NB4 (cell line): ENCODE measurements around the gene GALNTL6.

Experiments
- DNase-seq: peaks from one replicate; pipeline ENCODE4 v3.0.0; 2010; ENCODE audit warnings: low read depth
- H3K4me3 ChIP-seq: one replicate; pipeline ENCODE4 v1.5.1; 2011; ENCODE audit warnings: mild to moderate bottlenecking, low read depth, low read length, moderate library complexity
- CTCF ChIP-seq: IDR thresholded peaks from one replicate; pipeline ENCODE4 v1.5.1; 2012; ENCODE audit warnings: low read depth, low read length
- MAX ChIP-seq: IDR thresholded peaks from 2 replicates; pipeline ENCODE4 v1.6.1; 2011; ENCODE audit warnings: low read depth, low read length
- MYC ChIP-seq: IDR thresholded peaks from 2 replicates; pipeline ENCODE4 v1.6.1; 2011; ENCODE audit warnings: low read depth, low read length
- POLR2A ChIP-seq: IDR thresholded peaks from 2 replicates; pipeline ENCODE4 v1.6.1; 2011; ENCODE audit warnings: mild to moderate bottlenecking; ENCODE audit not compliant: insufficient read length; ENCODE audit errors: extremely low read depth

GALNTL6 gene

GRCh38 chr4:171928336-171928735 is 115.1 kb downstream of the GALNTL6 start:
- TF ChIP-seq POLR2A: no peak
- no peak for TF ChIP-seq MAX
- no peak for TF ChIP-seq CTCF
- no peak for TF ChIP-seq MYC
- no peak overlapping the region for H3K4me3 ChIP-seq
- no peak for DNase-seq

GRCh38 chr4:171929477-171929876 is 116.3 kb downstream of the GALNTL6 start:
- TF ChIP-seq MYC: no peak
- no peak for TF ChIP-seq CTCF
- no peak for TF ChIP-seq POLR2A
- no peak for DNase-seq
- no peak overlapping the region for H3K4me3 ChIP-seq

GRCh38 chr4:171929907-171930306 is 116.7 kb downstream of the GALNTL6 start:
- H3K4me3 ChIP-seq: no peak overlapping the region
- no peak for TF ChIP-seq MYC
- TF ChIP-seq MAX: no peak
- TF ChIP-seq POLR2A: no peak
- TF ChIP-seq CTCF: no peak
- DNase-seq: no peak

GRCh38 chr4:171932238-171932637 is 119.0 kb downstream of the GALNTL6 start:
- TF ChIP-seq CTCF (no peak), MAX (no peak), POLR2A (no peak), MYC (no peak)
- no peak for DNase-seq
- no peak overlapping the region for H3K4me3 ChIP-seq

GRCh38 chr4:171940656-171941055 is 127.5 kb downstream of the GALNTL6 start:
- DNase-seq: no peak
- TF ChIP-seq MYC (no peak), POLR2A (no peak), MAX (no peak), CTCF (no peak)
- H3K4me3 ChIP-seq: no peak overlapping the region

GRCh38 chr4:171947400-171947799 is 134.2 kb downstream of the GALNTL6 start:
- no peak overlapping the region for H3K4me3 ChIP-seq
- no peak for DNase-seq
- TF ChIP-seq CTCF: no peak
